Transverse colon (tissue), 3 donors: ENCODE data around the gene WDR49.

Source experiments
- EP300 ChIP-seq: sonication (generic); formaldehyde crosslinking; IDR thresholded peaks from one replicate; pipeline ENCODE4 v1.6.1; 2017; ENCODE audit warnings: antibody characterized with exemption, low read depth
- POLR2A ChIP-seq: fragments of 450-650 bp; IDR thresholded peaks from one replicate; pipeline ENCODE4 v1.6.1; 2016; ENCODE audit warnings: antibody characterized with exemption, mild to moderate bottlenecking, moderate library complexity
- POLR2AphosphoS5 ChIP-seq, 3 donors: sonication (generic); formaldehyde crosslinking; IDR thresholded peaks; one replicate each; pipeline ENCODE4 v1.6.1; 2016; ENCODE audit warnings: antibody characterized with exemption in 3 of 3

DNA sequence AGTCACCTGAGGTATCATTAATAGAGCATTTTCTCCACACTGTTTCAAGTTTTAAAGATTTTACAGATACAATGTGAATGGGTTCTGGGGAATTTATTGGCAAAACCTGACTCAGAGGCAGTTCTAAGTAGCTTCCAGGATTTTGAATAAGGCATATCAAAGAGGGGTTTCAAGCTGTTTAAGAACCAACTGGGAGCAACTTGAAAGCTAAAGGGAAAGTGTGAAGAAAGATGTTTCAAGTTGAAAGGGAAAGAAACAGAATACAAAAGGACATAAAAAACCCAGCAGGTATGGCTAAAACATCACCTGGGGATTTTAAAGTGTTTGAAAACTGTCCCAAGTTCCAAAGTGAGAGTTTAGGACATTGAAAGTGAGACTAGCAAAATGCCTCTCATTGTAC is 162.1 kb downstream of the WDR49 start:
- no peak for TF ChIP-seq POLR2A
- no peak for TF ChIP-seq EP300
- TF ChIP-seq POLR2AphosphoS5 (IDR thresholded peaks at IDR 0.05), result no peak
